GM21786 (cell line): Measurements from ENCODE around the gene HGF.
A peak's percentile ranks its signal among the peaks of the same experiment; 100 is the strongest.

Source experiments
- ATAC-seq: cut with Tn5 transposase; IDR thresholded peaks from one replicate; pipeline ENCODE4 v1.9.1; 2021; ENCODE audit not compliant: unreplicated experiment

The HGF gene

GRCh38 chr7:81687062-81687461 is 82.8 kb downstream of the HGF start:
- ATAC-seq, result no peak

GRCh38 chr7:81685270-81685868 is 84.5 kb downstream of the HGF start:
- peak; percentile 9 for ATAC-seq

GRCh38 chr7:81684514-81685269 is 85.2 kb downstream of the HGF start:
- peak; percentile 94 for ATAC-seq

- no peak for ATAC-seq
Measured at GRCh38 chr7:81684033-81684432, 85.8 kb downstream of the HGF start.

- ATAC-seq, result no peak
Measured at GRCh38 chr7:81682873-81683272, 87.0 kb downstream of the HGF start.

- no peak for ATAC-seq
Measured at GRCh38 chr7:81680120-81680519, 89.7 kb downstream of the HGF start.

- ATAC-seq, result peak; percentile 39
Measured at GRCh38 chr7:81676813-81677212, 93.0 kb downstream of the HGF start.

- ATAC-seq, result no peak
Measured at GRCh38 chr7:81676105-81676811, 93.6 kb downstream of the HGF start.

GRCh38 chr7:81674431-81674830 is 95.4 kb downstream of the HGF start:
- no peak for ATAC-seq

GRCh38 chr7:81672872-81673271 is 97.0 kb downstream of the HGF start:
- ATAC-seq, result no peak

GRCh38 chr7:81669476-81670105 is 100.3 kb downstream of the HGF start:
- no peak for ATAC-seq

GRCh38 chr7:81666209-81666608 is 103.6 kb downstream of the HGF start:
- ATAC-seq, result no peak

GRCh38 chr7:81665236-81665635 is 104.6 kb downstream of the HGF start:
- no peak for ATAC-seq

GRCh38 chr7:81664304-81664703 is 105.5 kb downstream of the HGF start:
- no peak for ATAC-seq

GRCh38 chr7:81662531-81662930 is 107.3 kb downstream of the HGF start:
- ATAC-seq, result no peak

- no peak for ATAC-seq
Measured at GRCh38 chr7:81659697-81660395, 110.0 kb downstream of the HGF start.

- ATAC-seq, result no peak
Measured at GRCh38 chr7:81657551-81657950, 112.3 kb downstream of the HGF start.

- no peak for ATAC-seq
Measured at GRCh38 chr7:81655271-81655670, 114.6 kb downstream of the HGF start.

- ATAC-seq, result no peak
Measured at GRCh38 chr7:81652225-81652624, 117.6 kb downstream of the HGF start.
